B cell (primary cell): ENCODE results near the gene S100A5.

Source experiments
- EZH2 ChIP-seq: IDR thresholded peaks from 2 replicates; pipeline ENCODE4 v1.6.1; 2012; ENCODE audit warnings: borderline replicate concordance, low read depth, mild to moderate bottlenecking, moderate library complexity, low read length; ENCODE audit not compliant: insufficient read depth, poor library complexity, severe bottlenecking
- TF ChIP-seq, protein P1 (sequence below): fragments of 200-600 bp; IDR thresholded peaks from one replicate; pipeline ENCODE4 v1.8.0; 2022; ENCODE audit warnings: antibody characterized with exemption, mild to moderate bottlenecking

- TF ChIP-seq, protein P1, sequence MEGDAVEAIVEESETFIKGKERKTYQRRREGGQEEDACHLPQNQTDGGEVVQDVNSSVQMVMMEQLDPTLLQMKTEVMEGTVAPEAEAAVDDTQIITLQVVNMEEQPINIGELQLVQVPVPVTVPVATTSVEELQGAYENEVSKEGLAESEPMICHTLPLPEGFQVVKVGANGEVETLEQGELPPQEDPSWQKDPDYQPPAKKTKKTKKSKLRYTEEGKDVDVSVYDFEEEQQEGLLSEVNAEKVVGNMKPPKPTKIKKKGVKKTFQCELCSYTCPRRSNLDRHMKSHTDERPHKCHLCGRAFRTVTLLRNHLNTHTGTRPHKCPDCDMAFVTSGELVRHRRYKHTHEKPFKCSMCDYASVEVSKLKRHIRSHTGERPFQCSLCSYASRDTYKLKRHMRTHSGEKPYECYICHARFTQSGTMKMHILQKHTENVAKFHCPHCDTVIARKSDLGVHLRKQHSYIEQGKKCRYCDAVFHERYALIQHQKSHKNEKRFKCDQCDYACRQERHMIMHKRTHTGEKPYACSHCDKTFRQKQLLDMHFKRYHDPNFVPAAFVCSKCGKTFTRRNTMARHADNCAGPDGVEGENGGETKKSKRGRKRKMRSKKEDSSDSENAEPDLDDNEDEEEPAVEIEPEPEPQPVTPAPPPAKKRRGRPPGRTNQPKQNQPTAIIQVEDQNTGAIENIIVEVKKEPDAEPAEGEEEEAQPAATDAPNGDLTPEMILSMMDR, result no peak
- TF ChIP-seq EZH2, result no peak
These were observed 22.8 kb upstream of the S100A5 start for GRCh38 chr1:153563483-153563901.
